Measurements from ENCODE around the gene NFIA. TPM values are rescaled to one million over a fixed set of nuclear protein-coding genes. Genes with fewer than 3 reads are reported as not detected.
A peak's percentile ranks its signal among the peaks of the same experiment; 100 is the strongest.

Gene NFIA
- total RNA-seq, 4 donors from 2014 or later, result 27.9 to 79.9 (median 36.7) TPM

DNA sequence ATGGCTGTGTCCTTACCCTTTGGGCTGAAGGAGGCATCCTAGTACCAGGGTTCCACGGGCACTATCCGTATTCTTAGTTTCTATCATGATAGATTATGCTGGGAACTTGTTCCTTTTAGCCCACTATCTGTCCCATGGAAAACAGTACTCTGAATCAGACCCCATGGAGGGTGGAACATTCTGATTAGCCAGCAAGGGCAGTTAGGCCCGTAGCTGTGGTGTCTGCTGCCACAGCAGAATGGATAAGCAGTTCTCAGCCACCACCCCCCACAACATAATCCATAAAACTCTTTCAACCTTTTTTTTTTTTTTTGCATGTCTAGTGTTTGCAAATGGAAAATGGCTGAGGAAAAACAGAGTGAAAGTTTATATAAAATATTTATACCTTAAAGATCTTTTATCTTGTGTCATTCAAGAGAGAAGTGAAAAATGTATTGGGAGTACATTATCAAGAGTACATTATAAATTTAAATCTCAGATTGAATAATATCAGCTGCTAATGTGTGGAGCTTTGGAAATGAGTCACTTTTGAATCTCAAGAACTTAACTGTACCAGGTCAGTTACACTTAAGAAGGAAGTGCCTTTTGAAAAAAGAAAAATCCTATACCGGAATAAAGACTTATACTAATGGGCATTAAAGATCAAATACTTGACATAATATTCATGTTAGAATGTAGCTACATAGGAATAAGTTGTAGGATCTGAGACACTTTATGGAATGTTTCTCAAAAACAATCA, 80.3 kb downstream of the NFIA start:
- H3K27ac ChIP-seq, result peak overlapping the region; percentile 22 to 63 (median 46)
- no peaks in the 10 kb centered on the region for H3K36me3 ChIP-seq
- TF ChIP-seq, protein P1, sequence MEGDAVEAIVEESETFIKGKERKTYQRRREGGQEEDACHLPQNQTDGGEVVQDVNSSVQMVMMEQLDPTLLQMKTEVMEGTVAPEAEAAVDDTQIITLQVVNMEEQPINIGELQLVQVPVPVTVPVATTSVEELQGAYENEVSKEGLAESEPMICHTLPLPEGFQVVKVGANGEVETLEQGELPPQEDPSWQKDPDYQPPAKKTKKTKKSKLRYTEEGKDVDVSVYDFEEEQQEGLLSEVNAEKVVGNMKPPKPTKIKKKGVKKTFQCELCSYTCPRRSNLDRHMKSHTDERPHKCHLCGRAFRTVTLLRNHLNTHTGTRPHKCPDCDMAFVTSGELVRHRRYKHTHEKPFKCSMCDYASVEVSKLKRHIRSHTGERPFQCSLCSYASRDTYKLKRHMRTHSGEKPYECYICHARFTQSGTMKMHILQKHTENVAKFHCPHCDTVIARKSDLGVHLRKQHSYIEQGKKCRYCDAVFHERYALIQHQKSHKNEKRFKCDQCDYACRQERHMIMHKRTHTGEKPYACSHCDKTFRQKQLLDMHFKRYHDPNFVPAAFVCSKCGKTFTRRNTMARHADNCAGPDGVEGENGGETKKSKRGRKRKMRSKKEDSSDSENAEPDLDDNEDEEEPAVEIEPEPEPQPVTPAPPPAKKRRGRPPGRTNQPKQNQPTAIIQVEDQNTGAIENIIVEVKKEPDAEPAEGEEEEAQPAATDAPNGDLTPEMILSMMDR (IDR thresholded peaks at IDR 0.05), result no peak
- TF ChIP-seq POLR2A (IDR thresholded peaks at IDR 0.05), result no peak
- no peak overlapping the region for H3K4me3 ChIP-seq
- 75 to 82% methylated on average over 4 of the region's 4 CpGs for WGBS, 2 donors
- H3K4me1 ChIP-seq, result peaks cover 4 to 74% (median 21%) of the 10 kb centered on the region in 3 donors
- H3K27me3 ChIP-seq, result no peaks in the 10 kb centered on the region
- intact Hi-C loops (cut with DNase I), result no loop called here
- DNase-seq, result no peak
- no peaks in the 10 kb centered on the region for H3K9me3 ChIP-seq

DNA sequence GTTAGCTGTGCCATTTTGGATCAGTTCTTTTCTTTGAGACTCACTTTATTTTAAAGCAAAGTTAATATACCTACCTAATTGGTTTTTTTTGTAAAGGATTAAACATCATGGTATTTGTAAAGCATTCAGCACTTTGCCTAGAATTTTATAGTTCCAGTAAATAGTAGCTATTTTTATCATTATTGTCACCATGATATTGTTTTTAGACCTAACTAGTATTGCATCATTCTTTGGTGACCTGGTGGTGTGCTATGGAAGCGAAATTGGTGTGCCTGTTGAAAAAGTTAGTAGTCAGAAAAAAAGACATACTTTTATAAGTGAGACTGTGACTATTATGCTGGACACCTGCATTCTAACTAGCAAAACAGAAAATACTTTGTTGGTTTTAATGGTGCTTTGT, 81.0 kb downstream of the NFIA start:
- 90 to 93% methylated on average over 1 of the region's 1 CpG for WGBS, 2 donors

DNA sequence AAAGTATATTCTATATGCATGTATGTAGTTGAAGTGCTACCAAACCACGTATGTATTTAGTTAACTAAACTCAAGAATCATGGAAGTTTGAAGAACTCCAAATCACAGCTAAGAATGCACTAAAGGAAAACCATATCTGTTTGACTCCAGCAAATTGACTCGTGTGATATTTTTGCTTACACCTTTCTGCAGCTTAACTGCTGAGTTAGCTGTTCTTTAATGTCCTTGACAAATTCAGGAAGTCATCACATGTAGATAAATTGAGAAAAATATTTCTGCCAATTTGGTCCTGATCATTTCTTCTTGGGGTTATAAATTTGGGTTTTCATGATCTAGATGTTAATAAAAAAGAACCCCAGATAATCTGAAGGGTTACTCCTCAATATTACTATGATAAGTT, 83.0 kb downstream of the NFIA start:
- H3K9me3 ChIP-seq, result no peaks in the 10 kb centered on the region
- TF ChIP-seq, protein P1 (IDR thresholded peaks at IDR 0.05), result no peak
- no peak for TF ChIP-seq POLR2A (IDR thresholded peaks at IDR 0.05)
- no peak overlapping the region for H3K27ac ChIP-seq
- intact Hi-C loops (cut with DNase I), result no loop called here
- H3K4me3 ChIP-seq, result no peak overlapping the region
- H3K27me3 ChIP-seq, result no peaks in the 10 kb centered on the region
- 80 to 88% methylated on average over 2 of the region's 2 CpGs for WGBS, 2 donors
- no peaks in the 10 kb centered on the region for H3K36me3 ChIP-seq
- DNase-seq, result no peak
- H3K4me1 ChIP-seq, result peaks cover 4 to 75% (median 31%) of the 10 kb centered on the region in 3 donors

More for the DNA sequence above, 81.0 kb downstream of the NFIA start:
- intact Hi-C loops (cut with DNase I), result no loop called here
- no peak for DNase-seq
- Histone ChIP-seq H3K4me1 (peaks cover 4 to 72% (median 17%) of the 10 kb centered on the region in 3 donors), H3K36me3 (no peaks in the 10 kb centered on the region), H3K9me3 (no peaks in the 10 kb centered on the region), H3K27me3 (no peaks in the 10 kb centered on the region), H3K27ac (peak overlapping the region in 3 of 4 donors; percentile 22 to 63 (median 44)), H3K4me3 (no peak overlapping the region)
- TF ChIP-seq, protein P1 (IDR thresholded peaks at IDR 0.05), result no peak
- TF ChIP-seq POLR2A (IDR thresholded peaks at IDR 0.05), result no peak

- no peak overlapping the region for H3K4me3 ChIP-seq
- WGBS, 2 donors, result 89 to 91% methylated on average over 1 of the region's 1 CpG
- DNase-seq, result no peak
- H3K4me1 ChIP-seq, result peaks cover 20 to 78% (median 43%) of the 10 kb centered on the region in 3 donors
- no peak overlapping the region for H3K27ac ChIP-seq
- TF ChIP-seq POLR2A (IDR thresholded peaks at IDR 0.05), result no peak
- TF ChIP-seq, protein P1 (IDR thresholded peaks at IDR 0.05), result no peak
- no peaks in the 10 kb centered on the region for H3K27me3 ChIP-seq
- no peaks in the 10 kb centered on the region for H3K36me3 ChIP-seq
- intact Hi-C loops (cut with DNase I), result no loop called here
- H3K9me3 ChIP-seq, result no peaks in the 10 kb centered on the region
Measured at GRCh38 chr1:61167309-61167708, 84.9 kb downstream of the NFIA start.

DNA sequence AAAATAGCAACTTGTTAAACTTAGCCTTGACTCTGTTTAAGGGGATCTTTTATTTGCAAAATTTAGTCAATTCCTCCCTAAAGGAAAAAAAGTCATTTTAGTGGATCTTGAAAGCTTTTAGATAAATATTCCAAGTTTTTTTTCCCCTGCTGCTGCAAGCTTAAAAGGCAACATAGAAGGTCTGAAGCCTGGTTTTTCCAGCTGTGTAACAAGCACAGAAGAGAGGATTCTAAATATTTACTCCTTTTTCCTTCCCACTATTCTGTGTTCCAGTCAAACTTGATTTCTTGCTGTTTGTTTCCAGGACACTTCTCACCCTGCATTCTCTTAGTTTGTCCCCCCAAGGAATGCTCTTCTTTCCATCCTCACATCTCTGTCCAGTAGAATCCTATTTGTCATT, 86.7 kb downstream of the NFIA start:
- no peak for TF ChIP-seq POLR2A (IDR thresholded peaks at IDR 0.05)
- TF ChIP-seq, protein P1 (IDR thresholded peaks at IDR 0.05), result no peak
- no peak overlapping the region for H3K4me3 ChIP-seq
- H3K4me1 ChIP-seq, result peaks cover 21 to 78% (median 42%) of the 10 kb centered on the region in 3 donors
- H3K9me3 ChIP-seq, result no peaks in the 10 kb centered on the region
- H3K36me3 ChIP-seq, result peaks cover 0 to 2% (median 0%) of the 10 kb centered on the region in 3 donors
- H3K27ac ChIP-seq, result peak overlapping the region in 2 of 4 donors; percentile 62 to 65
- no peaks in the 10 kb centered on the region for H3K27me3 ChIP-seq
- no peak for DNase-seq
- intact Hi-C loops (cut with DNase I), result no loop called here

Measured in esophagus squamous epithelium (tissue), 5 donors.